Fibroblast of lung (primary cell): ENCODE data around the gene A3GALT2. TPM values are rescaled to one million over a fixed set of nuclear protein-coding genes. Genes with fewer than 3 reads are reported as not detected.

Source experiments
- DNase-seq, 2 donors: peaks; one replicate each; pipeline versions ENCODE4 v3.0.0 to v3.0.0-alpha.2; 2010; ENCODE audit warnings: low read depth in 2 of 2
- H2AFZ ChIP-seq: 2 replicates; pipeline ENCODE4 v1.5.1; 2012; ENCODE audit warnings: low read length, control low read depth, inconsistent platforms
- H3K27ac ChIP-seq: 2 replicates; pipeline ENCODE4 v1.5.1; 2011; ENCODE audit warnings: low read length, control low read depth; ENCODE audit not compliant: insufficient read depth
- H3K27me3 ChIP-seq: 2 replicates; pipeline ENCODE4 v1.5.1; 2011; ENCODE audit warnings: mild to moderate bottlenecking, low read length; ENCODE audit not compliant: control insufficient read depth, insufficient read depth
- H3K36me3 ChIP-seq: 2 replicates; pipeline ENCODE4 v1.5.1; 2011; ENCODE audit warnings: low read length; ENCODE audit not compliant: control insufficient read depth, insufficient read depth
- H3K4me1 ChIP-seq: 2 replicates; pipeline ENCODE4 v1.5.1; 2011; ENCODE audit warnings: low read length; ENCODE audit not compliant: control insufficient read depth, insufficient read depth; ENCODE audit errors: extremely low read depth
- H3K4me2 ChIP-seq: 2 replicates; pipeline ENCODE4 v1.5.1; 2011; ENCODE audit warnings: low read length, control low read depth; ENCODE audit not compliant: insufficient read depth; ENCODE audit errors: extremely low read depth
- H3K4me3 ChIP-seq, 4 experiments: fragments of 200-600 bp in 1 of 4; sonication (generic) in 1 of 4; replicated peaks in 1 of 4; 2 replicates each; pipeline ENCODE4 v1.5.1; 2011 to 2016; ENCODE audit warnings: low read length in 4 of 4, low read depth in 3 of 4, mild to moderate bottlenecking in 3 of 4, control low read depth in 2 of 4, inconsistent platforms in 1 of 4, mixed read lengths in 1 of 4; ENCODE audit not compliant: insufficient read depth in 1 of 4; ENCODE audit errors: control extremely low read depth in 1 of 4
- H3K79me2 ChIP-seq: 2 replicates; pipeline ENCODE4 v1.5.1; 2012; ENCODE audit warnings: mild to moderate bottlenecking, low read length, inconsistent platforms; ENCODE audit not compliant: control insufficient read depth, insufficient read depth
- H3K9ac ChIP-seq: 2 replicates; pipeline ENCODE4 v1.5.1; 2011; ENCODE audit warnings: mild to moderate bottlenecking, low read length, control low read depth; ENCODE audit not compliant: insufficient read depth
- H3K9me3 ChIP-seq: 2 replicates; pipeline ENCODE4 v1.5.1; 2012; ENCODE audit warnings: low read depth, low read length; ENCODE audit not compliant: control insufficient read depth, insufficient read depth
- H4K20me1 ChIP-seq: 2 replicates; pipeline ENCODE4 v1.5.1; 2011; ENCODE audit warnings: low read length; ENCODE audit not compliant: control insufficient read depth, insufficient read depth; ENCODE audit errors: extremely low read depth
- EZH2 ChIP-seq: IDR thresholded peaks from 2 replicates; pipeline ENCODE4 v1.5.1; 2012; ENCODE audit warnings: low read length, control low read depth, mild to moderate bottlenecking; ENCODE audit errors: missing control alignments
- polyA plus RNA-seq, 2 donors: library from polyadenylated mRNA; depleted of rRNA in 1 of 2; stranded (reverse) in 1 of 2; unstranded in 1 of 2; fragments of >200 nt; gene quantifications; 2 replicates each; pipeline ENCODE4 v1.2.1, GENCODE V29; 2011 to 2012; ENCODE audit warnings: missing spikeins in 1 of 2
- total RNA-seq: library from RNA; depleted of rRNA; stranded (reverse); fragments of >200 nt; gene quantifications from 2 replicates; pipeline ENCODE4 v1.2.1, GENCODE V29; 2014
- TF ChIP-seq, protein P1 (sequence below), 2 donors: IDR thresholded peaks in 1 of 2; conservative IDR thresholded peaks in 1 of 2; 1 replicate in 1 of 2; 2 replicates in 1 of 2; pipeline ENCODE4 v1.5.1; 2011 to 2012; ENCODE audit warnings: low read length in 2 of 2, control low read depth in 1 of 2, inconsistent platforms in 1 of 2, low read depth in 1 of 2, mild to moderate bottlenecking in 1 of 2

Gene A3GALT2
- total and polyA plus RNA-seq, 2 donors (not counting 1 experiment from before 2014, with no cell fraction given), result not detected

DNA sequence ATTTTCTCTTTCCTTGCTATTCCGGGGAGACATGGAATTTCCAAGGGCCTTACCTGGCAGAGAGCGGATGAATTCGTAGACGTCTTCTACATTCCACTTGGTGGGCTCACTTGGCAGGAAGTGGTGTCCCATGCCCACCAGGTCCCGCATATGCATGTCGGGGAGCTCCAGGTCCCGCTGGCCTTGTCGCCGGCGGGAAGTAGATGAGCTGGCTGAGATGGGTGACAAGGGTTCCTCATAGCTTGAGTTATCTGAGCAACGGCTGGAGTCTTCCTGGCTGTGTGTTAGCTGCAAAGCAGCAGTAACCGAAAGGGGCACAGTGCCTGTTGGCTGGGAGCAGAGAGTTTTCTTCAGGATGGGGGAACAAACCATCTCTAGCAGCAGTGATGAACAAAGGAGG, 7.9 kb upstream of the A3GALT2 start:
- H3K9me3 ChIP-seq, result no peaks in the 10 kb centered on the region
- H3K27me3 ChIP-seq, result no peaks in the 10 kb centered on the region
- no peak overlapping the region for H2AFZ ChIP-seq
- peaks cover 51% of the 10 kb centered on the region for H3K79me2 ChIP-seq
- no peak overlapping the region for H3K4me2 ChIP-seq
- H4K20me1 ChIP-seq, result no peaks in the 10 kb centered on the region
- no peak overlapping the region for H3K4me3 ChIP-seq
- no peak overlapping the region for H3K9ac ChIP-seq
- peaks cover 49% of the 10 kb centered on the region for H3K4me1 ChIP-seq
- DNase-seq, result no peak
- no peak for TF ChIP-seq EZH2
- TF ChIP-seq, protein P1, sequence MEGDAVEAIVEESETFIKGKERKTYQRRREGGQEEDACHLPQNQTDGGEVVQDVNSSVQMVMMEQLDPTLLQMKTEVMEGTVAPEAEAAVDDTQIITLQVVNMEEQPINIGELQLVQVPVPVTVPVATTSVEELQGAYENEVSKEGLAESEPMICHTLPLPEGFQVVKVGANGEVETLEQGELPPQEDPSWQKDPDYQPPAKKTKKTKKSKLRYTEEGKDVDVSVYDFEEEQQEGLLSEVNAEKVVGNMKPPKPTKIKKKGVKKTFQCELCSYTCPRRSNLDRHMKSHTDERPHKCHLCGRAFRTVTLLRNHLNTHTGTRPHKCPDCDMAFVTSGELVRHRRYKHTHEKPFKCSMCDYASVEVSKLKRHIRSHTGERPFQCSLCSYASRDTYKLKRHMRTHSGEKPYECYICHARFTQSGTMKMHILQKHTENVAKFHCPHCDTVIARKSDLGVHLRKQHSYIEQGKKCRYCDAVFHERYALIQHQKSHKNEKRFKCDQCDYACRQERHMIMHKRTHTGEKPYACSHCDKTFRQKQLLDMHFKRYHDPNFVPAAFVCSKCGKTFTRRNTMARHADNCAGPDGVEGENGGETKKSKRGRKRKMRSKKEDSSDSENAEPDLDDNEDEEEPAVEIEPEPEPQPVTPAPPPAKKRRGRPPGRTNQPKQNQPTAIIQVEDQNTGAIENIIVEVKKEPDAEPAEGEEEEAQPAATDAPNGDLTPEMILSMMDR (conservative IDR thresholded peaks at IDR 0.05 in 1 of 2, IDR thresholded peaks at IDR 0.05 in 1 of 2; ENCODE audit: low read depth in 1 of 2, low read length in 2 of 2), result no peak
- peaks cover 64% of the 10 kb centered on the region for H3K36me3 ChIP-seq
- H3K27ac ChIP-seq, result peak overlapping the region; percentile 29

DNA sequence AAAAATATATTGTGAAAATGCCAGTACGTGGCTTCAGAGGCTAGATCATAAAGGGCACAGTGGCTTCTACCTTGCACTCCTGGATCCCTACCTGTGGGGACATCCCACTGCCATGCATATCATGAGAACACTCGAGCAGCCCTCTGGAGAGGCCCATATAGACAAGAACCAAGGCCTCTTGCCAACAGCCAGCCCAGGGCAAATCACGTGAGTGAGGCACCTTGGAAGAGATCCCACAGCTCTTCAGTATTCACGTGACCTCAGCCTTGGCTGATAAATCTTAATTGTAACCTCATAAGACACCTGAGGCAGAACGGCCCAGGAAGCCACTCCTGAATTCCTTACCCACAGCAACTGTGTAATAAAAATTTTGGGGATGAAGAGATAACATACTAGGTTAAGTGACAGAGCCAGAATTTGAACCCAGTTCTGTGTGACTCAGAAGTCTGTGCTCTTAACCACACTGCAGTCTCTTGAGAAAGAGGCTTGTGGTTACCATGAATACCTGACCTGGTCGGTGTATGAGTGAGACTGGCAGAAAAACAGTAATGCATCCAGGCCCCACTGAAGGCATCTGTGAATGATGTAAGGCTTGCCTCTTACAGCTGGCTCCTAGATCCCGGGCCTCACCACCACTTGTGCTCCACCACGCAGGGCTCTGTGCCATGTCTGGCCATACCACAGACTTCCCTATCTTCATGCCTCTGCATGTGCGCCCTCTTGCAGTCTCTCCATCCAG, 6.9 kb upstream of the A3GALT2 start:
- H3K9me3 ChIP-seq, result no peaks in the 10 kb centered on the region
- H3K79me2 ChIP-seq, result peaks cover 41% of the 10 kb centered on the region
- H3K27ac ChIP-seq, result peak overlapping the region; percentile 43
- peaks cover 39% of the 10 kb centered on the region for H3K4me1 ChIP-seq
- H2AFZ ChIP-seq, result no peak overlapping the region
- peak; percentile 98 to 100 for DNase-seq
- no peak overlapping the region for H3K4me3 ChIP-seq
- H4K20me1 ChIP-seq, result no peaks in the 10 kb centered on the region
- H3K27me3 ChIP-seq, result no peaks in the 10 kb centered on the region
- H3K9ac ChIP-seq, result no peak overlapping the region
- H3K4me2 ChIP-seq, result no peak overlapping the region
- H3K36me3 ChIP-seq, result peaks cover 63% of the 10 kb centered on the region
- TF ChIP-seq, protein P1 (conservative IDR thresholded peaks at IDR 0.05 in 1 of 2, IDR thresholded peaks at IDR 0.05 in 1 of 2; ENCODE audit: low read depth in 1 of 2, low read length in 2 of 2), result peak in 1 of 2 donors; percentile 13
- TF ChIP-seq EZH2, result no peak

DNA sequence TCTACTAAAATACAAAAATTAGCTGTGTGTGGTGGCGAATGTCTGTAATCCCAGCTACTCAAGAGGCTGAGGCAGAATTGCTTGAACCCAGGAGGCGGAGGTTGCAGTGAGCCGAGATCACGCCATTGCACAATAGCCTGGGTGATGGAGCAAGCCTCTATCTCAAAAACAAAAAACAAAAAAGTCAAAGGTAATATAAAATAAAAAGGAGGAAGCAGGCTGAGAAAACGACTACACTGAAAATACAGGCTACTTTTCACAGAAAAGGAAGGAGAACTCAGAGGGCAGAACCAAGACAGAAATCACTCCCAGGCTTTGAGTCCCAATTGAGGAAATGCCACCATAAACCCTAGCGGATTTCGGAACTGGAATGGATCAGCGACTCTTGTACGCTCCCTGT, 5.9 kb upstream of the A3GALT2 start:
- Histone ChIP-seq H4K20me1 (no peaks in the 10 kb centered on the region), H3K27ac (no peak overlapping the region)
- no peak for DNase-seq

More for the DNA sequence above, 5.9 kb upstream of the A3GALT2 start:
- no peaks in the 10 kb centered on the region for H3K9me3 ChIP-seq
- no peak overlapping the region for H3K9ac ChIP-seq
- no peaks in the 10 kb centered on the region for H3K27me3 ChIP-seq
- peaks cover 31% of the 10 kb centered on the region for H3K79me2 ChIP-seq
- H3K36me3 ChIP-seq, result peaks cover 57% of the 10 kb centered on the region
- no peak overlapping the region for H3K4me2 ChIP-seq
- H3K4me1 ChIP-seq, result peaks cover 29% of the 10 kb centered on the region
- no peak overlapping the region for H2AFZ ChIP-seq
- no peak for TF ChIP-seq EZH2
- TF ChIP-seq, protein P1 (conservative IDR thresholded peaks at IDR 0.05 in 1 of 2, IDR thresholded peaks at IDR 0.05 in 1 of 2; ENCODE audit: low read depth in 1 of 2, low read length in 2 of 2), result no peak
- H3K4me3 ChIP-seq, result no peak overlapping the region
